RPMI8226 (cell line): ENCODE results near the gene NAPB.
"Not testable (repeated sequence)": the region's sequence is repeated elsewhere in the genome, so short reads cannot be mapped to it uniquely, and the experiment has no call there.

Experiments used
- DNase-seq: peaks from one replicate; pipeline ENCODE4 v3.0.0-alpha.2; 2015

NAPB gene

GRCh38 chr20:23366384-23366783, 54.9 kb downstream of the NAPB start:
- peak; percentile 32 for DNase-seq

DNA sequence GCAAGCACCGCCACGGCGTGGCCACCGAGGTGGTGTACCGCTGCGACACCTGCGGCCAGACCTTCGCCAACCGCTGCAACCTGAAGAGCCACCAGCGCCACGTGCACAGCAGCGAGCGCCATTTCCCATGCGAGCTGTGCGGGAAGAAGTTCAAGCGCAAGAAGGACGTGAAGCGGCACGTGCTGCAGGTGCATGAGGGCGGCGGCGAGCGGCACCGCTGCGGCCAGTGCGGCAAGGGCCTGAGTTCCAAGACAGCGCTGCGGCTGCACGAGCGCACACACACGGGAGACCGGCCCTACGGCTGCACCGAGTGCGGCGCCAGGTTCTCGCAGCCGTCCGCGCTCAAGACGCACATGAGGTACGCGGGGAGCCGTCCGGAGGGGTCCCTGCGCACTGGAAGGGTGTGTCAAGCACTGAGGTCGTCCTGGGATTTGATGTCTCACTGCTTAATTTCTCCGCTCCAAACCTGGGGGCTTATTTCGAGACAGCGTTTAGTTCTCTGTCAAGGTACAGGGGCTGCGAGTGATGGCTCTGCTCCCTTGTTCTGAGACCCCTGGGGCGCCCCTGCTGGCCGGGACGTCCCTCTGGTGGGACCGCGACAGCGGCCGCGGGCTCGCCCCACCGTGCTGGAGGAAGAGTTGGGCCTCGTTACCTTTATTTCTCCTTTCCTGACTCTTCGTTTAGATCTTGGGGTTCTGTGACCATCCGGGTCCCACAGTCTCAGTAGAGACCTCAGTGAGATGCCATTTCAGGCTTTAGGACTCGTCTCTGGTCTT, 55.7 kb downstream of the NAPB start:
- no peak for DNase-seq

DNA sequence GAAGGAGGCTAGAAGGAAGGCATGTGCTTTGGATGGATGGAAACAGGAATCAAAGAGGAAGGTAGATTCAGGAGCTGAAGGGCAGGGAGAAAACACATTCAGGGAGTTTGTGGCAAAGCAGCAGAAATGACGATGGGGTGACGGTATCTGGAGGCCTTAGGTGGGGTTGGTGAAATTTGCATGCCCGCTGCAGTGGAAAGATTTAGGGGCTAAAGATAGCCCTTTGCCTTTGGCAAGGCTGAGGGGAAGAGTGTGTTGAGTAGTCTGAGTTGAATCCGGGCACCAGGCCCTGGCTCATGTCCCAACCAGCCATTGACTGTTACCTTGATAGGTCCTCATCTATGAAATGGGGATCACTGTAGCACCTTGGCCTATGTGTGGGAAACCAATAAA, 58.0 kb downstream of the NAPB start:
- DNase-seq = no peak

- peak; percentile 55 for DNase-seq
These were observed 58.7 kb downstream of the NAPB start for GRCh38 chr20:23362392-23363256.

DNA sequence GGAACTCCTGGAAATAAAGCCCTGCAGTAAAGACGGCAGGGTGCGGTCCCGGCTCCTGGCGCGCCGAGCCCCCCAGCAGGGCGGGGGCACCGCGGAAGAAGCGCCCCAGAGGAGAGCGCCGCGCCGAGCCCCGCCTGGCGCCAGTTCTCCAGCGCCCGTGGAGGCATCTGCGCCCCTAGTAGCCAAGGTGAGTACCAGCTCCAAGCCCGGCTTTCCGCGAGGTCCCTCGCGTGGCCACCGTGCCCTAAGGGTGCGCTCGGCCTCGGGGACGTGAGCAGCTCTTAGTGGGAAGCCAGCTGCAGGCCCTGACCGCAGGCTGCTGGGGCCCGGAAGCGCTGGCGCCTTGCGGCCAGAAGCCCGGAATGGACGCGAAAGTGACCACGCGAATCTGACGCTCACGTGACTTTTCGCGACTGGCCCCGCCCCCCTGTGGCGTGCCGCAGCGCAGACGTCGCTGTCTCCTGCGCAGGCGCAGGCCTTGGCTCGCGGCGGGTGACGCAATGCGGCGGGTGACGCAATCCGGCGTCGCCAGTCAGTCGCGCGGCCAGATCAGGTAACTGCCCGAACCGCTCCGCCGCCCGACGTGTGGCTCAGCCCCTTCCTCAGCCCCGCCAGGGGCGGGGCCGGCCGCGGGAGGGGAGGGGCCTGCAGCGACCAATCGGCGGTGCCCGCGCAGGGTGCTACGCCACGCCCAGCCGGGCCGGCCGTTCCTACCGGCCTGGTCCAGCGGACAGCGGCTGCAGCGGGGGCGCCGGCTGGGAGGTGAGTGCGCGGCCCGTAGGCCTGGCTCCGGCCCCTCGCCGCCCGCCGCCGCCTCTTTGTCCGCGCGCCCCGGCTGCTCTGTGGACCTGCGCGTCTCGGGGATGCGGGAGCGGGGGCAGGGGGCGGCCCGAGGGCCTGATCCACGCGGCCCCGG, 59.6 kb downstream of the NAPB start, which contains the start of gene GZF1:
Gene GZF1, plus strand, starts transcription at position 707 of the 916 bp plus-strand sequence. CDS start 2,202 bp downstream, outside the sequence.
- DNase-seq = peak; percentile 99

DNA sequence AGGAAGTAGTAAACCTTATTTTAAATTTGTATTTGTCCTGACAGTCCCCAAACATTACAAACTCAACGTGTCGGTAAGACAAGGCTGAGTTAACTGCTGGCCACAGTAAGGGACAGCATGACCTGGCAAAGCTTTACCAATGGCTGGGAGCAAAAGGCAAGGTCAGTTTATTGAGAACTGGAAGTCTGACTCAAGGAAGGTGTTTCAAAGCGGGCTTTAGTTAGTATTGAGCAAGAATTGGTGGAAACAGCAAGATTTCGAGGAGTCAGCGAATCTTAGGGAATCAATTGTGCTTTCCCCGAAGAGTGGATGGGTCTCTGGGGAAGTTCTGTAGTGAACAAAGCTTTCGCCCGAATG, 60.2 kb downstream of the NAPB start:
- peak; percentile 23 for DNase-seq

DNA sequence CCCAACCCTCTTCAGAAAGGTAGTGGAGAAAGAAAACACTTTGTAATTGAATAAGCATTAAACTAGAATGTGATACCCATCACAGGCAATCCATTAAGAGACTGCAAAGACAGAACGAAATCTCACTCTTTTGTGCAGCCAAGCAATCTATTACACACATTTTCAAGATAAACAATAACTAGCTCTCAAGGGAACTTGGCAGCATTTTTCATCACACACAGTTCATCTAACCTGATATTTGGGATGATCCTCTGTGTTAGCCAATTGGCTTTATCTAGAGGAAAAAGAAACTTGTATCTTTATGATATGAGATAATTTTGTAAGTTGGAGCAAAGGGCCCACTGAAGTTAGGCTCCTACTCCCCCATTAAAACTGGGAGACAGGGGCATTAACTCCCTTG, 60.8 kb downstream of the NAPB start:
- DNase-seq = no peak

DNA sequence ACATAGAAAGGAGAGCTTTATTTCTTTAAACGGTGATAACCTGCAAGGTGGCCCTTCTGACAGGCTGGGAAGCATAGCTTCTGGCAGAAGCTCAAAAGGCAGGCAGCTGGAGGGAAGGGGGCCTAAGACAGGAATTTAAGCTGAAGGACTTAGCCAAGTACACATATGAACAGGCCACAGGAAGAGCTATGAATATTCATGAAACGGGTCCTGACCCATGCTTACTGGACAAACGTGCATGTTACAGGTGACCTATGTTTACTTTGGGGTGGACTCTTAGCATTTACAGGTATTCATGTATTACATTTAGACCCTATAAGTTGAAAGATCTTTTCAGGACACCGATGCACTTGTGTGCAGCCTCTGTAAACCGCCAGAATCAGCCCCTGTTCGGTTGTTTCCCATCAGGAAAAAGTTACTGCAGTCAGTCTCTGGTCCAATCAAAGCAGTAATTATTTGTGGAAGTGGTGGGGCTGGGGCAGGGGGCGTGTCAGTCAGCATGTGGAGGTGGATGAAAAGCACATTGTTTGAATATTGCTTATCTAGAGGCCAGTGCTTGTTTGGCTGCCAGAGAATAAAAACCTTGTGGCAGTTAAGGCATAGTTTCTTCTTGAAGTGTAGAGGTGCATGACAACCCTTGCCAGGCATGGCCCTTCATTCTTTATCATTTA, 62.2 kb downstream of the NAPB start:
- no peak for DNase-seq

GRCh38 chr20:23358563-23358906, 62.8 kb downstream of the NAPB start:
- DNase-seq = no peak

DNA sequence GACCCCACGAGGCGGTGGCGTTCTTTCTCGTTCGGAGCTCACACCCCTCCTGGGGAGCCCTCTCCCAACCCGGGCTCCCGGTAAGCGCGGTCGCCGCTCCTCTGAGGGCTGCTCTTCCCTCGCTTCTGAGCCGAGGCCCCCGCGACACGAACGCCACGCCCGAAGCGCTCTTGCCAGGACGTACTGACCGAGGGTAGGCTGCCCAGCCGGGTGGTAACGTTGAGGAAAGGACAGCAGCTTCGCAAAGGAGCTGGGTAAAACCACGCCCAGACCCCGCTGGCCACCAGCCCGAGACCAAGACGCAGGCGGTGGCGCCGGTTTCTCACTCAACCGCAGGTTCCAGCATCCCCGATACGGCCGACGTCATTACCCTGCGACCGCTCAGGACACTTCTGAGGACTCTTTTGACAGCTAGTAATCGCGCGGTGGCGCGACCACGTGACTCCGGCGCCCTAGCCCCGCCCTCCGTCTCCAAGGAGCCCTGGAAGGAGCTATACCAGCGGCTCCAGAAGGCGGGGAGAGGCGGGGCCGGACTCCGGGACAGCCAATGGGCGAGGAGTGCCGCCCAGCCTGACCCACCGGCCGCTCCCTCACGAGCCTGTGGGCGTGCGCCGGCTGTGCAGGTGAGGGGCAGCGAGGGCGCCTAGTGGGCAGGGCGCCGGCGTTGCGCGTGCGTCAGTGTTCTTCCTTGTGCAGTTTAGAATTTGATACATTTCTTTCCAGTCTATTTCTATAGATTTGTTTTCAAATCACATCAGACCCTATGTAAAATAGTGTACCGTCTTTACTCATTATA, 63.3 kb downstream of the NAPB start:
- peak; percentile 100 for DNase-seq

DNA sequence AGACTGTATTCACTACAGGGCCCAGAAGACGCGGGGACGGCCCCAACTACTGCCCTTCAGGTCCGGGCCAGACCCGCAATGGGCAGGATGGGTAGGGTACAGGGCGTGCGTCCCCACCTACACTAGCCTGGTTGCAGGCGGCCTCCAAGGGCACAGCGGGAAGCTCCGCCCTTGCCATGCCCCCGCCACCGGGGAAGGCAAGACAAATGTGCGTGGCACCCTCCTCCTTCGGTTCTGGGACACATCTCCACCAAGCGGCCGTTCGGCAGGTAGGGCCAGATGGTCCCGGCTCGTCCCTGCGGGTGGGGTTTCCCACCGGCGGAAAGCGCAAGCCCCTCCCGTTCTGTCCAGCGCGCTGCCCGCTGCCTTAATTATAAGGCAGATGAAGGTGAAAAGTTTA, 65.1 kb downstream of the NAPB start:
- DNase-seq = no peak

GRCh38 chr20:23350904-23351838, 70.1 kb downstream of the NAPB start:
- peak; percentile 61 for DNase-seq

GRCh38 chr20:23350196-23350903, 70.9 kb downstream of the NAPB start, which contains the start of gene NXT1:
Gene NXT1 (plus strand): TSS chr20:23350791. CDS start chr20:23354042, 3,251 bp downstream.
- peak; percentile 98 for DNase-seq

DNA sequence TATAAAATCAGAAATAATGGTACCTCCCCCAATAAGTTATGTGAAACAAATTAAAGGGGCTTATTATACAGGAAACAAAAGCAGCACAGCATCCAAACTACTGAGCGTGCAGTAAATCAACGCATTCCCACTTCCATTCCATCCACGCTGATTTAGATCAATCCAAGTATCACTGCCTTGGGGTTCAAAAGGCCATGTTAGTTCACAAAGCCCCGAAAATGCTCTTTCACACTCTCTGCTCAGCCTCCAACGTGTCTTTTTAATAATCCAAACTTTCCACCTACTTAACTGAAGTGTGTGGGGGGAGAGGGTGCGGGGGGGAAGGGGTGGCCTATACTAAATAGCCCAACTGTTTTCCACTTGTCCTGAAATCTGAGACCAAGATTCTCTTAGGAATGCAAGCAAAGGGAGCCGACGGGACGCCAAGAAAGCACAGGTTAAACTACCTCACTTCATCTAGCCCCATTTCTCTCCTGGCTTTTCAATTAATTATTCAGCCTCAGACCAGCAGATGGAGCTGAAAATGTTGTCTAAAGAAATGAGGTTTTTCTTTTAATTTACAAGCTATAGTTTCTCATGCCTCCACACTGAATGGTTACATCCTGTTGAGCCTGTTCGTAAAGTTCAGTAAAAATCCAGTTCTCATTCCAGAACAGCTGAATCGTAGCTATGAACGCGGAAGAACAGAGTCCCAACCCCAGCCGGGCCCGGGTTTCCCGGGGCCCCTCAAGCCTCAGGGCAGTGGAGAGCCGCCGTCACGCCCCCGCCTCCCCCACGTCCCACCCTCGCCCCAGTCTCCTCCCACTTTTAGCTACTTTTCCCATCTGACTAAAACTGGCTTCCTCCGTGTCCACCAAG, 71.7 kb downstream of the NAPB start:
- DNase-seq = peak; percentile 79

DNA sequence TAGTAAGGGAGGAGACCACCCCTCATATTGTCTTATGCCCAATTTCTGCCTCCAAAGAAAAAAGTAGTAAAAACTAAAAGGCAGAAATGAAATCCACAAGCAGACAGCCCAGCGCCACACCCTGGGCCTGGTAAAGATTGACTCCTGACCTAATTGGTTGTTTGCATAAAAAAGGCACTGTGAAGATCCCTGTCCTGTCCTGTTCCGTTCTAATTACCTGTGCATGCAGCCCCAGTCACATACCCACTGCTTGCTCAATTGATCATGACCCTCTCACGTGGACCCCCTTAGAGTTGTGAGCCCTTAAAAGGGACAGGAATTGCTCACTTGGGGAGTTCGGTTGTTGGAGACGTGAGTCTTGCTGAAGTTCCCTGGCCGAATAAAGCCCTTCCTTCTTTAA, 72.8 kb downstream of the NAPB start:
- DNase-seq = not testable (repeated sequence)

GRCh38 chr20:23347791-23348190, 73.5 kb downstream of the NAPB start:
- no peak for DNase-seq

DNA sequence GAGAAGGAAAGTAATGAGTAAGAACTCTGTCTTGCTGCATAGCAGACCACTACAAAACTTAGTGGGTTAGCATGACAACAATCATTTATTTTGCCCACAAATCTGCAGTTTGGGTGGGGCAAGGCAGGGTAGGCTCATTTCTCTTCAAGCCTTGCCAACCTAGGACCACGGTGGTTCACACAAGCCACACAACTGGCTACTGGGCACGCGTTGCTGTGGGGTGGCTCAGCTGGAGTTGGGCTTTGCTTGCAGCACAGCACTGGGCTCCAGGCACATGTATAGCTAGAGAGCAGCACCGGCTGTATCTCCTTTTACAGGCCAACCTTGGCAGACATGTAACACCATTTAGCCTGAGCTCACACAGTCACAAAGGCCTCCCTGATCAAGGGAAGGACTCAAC, 75.3 kb downstream of the NAPB start:
- DNase-seq = no peak

GRCh38 chr20:23344336-23344735, 77.0 kb downstream of the NAPB start:
- no peak for DNase-seq

GRCh38 chr20:23343590-23343989, 77.7 kb downstream of the NAPB start:
- no peak for DNase-seq
